Rectal smooth muscle tissue (tissue), 1 donor: ENCODE measurements around the gene NDUFAF2.

Source experiments
- H3K27ac ChIP-seq: one replicate; pipeline ENCODE4 v1.7.0; 2013; ENCODE audit warnings: low read depth, low read length, inconsistent platforms
- H3K27me3 ChIP-seq: one replicate; pipeline ENCODE4 v1.7.0; 2013; ENCODE audit warnings: low read length; ENCODE audit not compliant: control insufficient read depth, insufficient read depth
- H3K36me3 ChIP-seq: one replicate; pipeline ENCODE4 v1.7.0; 2013; ENCODE audit warnings: low read length; ENCODE audit not compliant: control insufficient read depth, insufficient read depth
- H3K4me1 ChIP-seq: one replicate; pipeline ENCODE4 v1.7.0; 2013; ENCODE audit warnings: low read length; ENCODE audit not compliant: control insufficient read depth, insufficient read depth
- H3K4me3 ChIP-seq: one replicate; pipeline ENCODE4 v1.7.0; 2013; ENCODE audit warnings: low read length
- H3K9ac ChIP-seq: one replicate; pipeline ENCODE4 v1.7.0; 2013; ENCODE audit warnings: low read length

The NDUFAF2 gene

DNA sequence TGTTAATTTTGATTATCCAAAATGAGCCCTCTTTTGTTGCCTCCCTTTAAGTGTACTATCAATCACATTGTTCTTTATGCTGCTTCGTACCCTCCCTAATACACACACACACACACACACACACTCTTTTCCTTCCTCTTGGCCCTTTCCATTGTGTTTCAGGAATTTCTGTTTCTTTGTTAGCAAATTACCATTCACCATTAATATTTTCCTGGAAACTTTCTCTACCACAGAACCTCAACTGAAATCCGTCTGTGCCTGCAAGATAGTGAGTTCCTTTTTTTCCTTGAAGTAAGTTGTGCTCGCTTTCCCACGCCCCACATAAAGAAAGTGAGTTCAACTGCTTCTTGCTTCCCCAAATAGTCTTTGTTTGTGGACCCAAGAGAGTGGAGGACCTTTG lies 155.4 kb downstream of the NDUFAF2 start:
- Histone ChIP-seq H3K4me1 (no peaks in the 10 kb centered on the region), H3K4me3 (no peak overlapping the region), H3K27ac (no peak overlapping the region), H3K9ac (no peak overlapping the region), H3K36me3 (no peaks in the 10 kb centered on the region), H3K27me3 (no peaks in the 10 kb centered on the region)

GRCh38 chr5:61114441-61114840 lies 169.4 kb downstream of the NDUFAF2 start:
- Histone ChIP-seq H3K9ac (no peak overlapping the region), H3K27me3 (no peaks in the 10 kb centered on the region), H3K4me1 (no peaks in the 10 kb centered on the region), H3K27ac (no peak overlapping the region), H3K36me3 (no peaks in the 10 kb centered on the region), H3K4me3 (no peak overlapping the region)

GRCh38 chr5:61115968-61116367 lies 171.0 kb downstream of the NDUFAF2 start:
- Histone ChIP-seq H3K27me3 (no peaks in the 10 kb centered on the region), H3K4me1 (no peaks in the 10 kb centered on the region), H3K4me3 (no peak overlapping the region), H3K9ac (no peak overlapping the region), H3K36me3 (no peaks in the 10 kb centered on the region), H3K27ac (no peak overlapping the region)

DNA sequence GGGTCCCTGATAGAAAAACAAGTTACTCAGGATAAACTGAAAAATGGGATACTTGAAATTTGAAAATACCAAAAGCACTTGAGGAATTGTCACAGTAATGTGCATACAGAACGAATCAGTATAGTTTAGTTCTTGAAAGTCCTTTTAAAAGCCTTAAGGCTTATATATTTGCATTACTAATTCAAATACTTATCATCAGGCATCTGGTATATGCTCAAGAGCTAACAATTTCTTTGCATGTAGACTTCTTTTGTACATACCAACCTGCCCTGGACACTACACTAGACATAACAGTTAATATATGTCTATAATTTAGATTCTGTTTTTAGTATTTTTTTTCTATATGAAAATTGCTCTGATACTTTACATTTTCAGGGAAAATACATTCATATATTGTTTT lies 174.1 kb downstream of the NDUFAF2 start:
- H3K4me1 ChIP-seq: no peaks in the 10 kb centered on the region
- no peaks in the 10 kb centered on the region for H3K27me3 ChIP-seq
- H3K9ac ChIP-seq: no peak overlapping the region
- no peak overlapping the region for H3K27ac ChIP-seq
- no peaks in the 10 kb centered on the region for H3K36me3 ChIP-seq
- no peak overlapping the region for H3K4me3 ChIP-seq

- Histone ChIP-seq H3K4me3 (no peak overlapping the region), H3K27me3 (no peaks in the 10 kb centered on the region), H3K9ac (no peak overlapping the region), H3K27ac (no peak overlapping the region), H3K36me3 (no peaks in the 10 kb centered on the region), H3K4me1 (no peaks in the 10 kb centered on the region)
Observed at GRCh38 chr5:61120534-61120933, 175.5 kb downstream of the NDUFAF2 start.

GRCh38 chr5:61123145-61123544 lies 178.1 kb downstream of the NDUFAF2 start:
- Histone ChIP-seq H3K4me1 (no peaks in the 10 kb centered on the region), H3K9ac (no peak overlapping the region), H3K27me3 (no peaks in the 10 kb centered on the region), H3K4me3 (no peak overlapping the region), H3K36me3 (no peaks in the 10 kb centered on the region), H3K27ac (no peak overlapping the region)

GRCh38 chr5:61130289-61130688 lies 185.3 kb downstream of the NDUFAF2 start:
- Histone ChIP-seq H3K4me3 (no peak overlapping the region), H3K4me1 (no peaks in the 10 kb centered on the region), H3K27me3 (no peaks in the 10 kb centered on the region), H3K27ac (no peak overlapping the region), H3K9ac (no peak overlapping the region), H3K36me3 (no peaks in the 10 kb centered on the region)

- no peak overlapping the region for H3K27ac ChIP-seq
- H3K9ac ChIP-seq: no peak overlapping the region
- no peaks in the 10 kb centered on the region for H3K27me3 ChIP-seq
- no peaks in the 10 kb centered on the region for H3K36me3 ChIP-seq
- no peaks in the 10 kb centered on the region for H3K4me1 ChIP-seq
- H3K4me3 ChIP-seq: no peak overlapping the region
Observed at GRCh38 chr5:61132559-61132958, 187.6 kb downstream of the NDUFAF2 start.

DNA sequence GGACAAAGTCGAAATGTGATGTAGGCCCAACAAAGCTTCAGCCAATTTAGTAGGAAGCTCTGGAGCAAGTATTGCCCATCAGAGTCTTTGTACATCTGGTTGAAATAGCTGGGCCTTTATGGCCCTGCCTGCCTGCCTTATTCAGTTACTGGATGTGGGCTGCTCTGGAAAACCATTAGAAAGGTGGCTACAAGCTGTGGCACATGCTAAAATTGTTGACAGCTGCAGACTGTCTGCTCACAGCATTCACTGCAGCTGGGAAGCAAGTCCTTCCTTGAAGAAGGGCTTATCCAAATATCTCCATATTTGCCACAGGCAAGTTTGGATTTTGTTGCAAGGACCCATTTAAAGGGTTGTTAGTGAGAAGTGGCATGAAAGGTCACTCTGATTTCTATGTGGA lies 192.8 kb downstream of the NDUFAF2 start:
- no peaks in the 10 kb centered on the region for H3K27me3 ChIP-seq
- no peaks in the 10 kb centered on the region for H3K36me3 ChIP-seq
- H3K27ac ChIP-seq: no peak overlapping the region
- no peaks in the 10 kb centered on the region for H3K4me1 ChIP-seq
- no peak overlapping the region for H3K9ac ChIP-seq
- no peak overlapping the region for H3K4me3 ChIP-seq

DNA sequence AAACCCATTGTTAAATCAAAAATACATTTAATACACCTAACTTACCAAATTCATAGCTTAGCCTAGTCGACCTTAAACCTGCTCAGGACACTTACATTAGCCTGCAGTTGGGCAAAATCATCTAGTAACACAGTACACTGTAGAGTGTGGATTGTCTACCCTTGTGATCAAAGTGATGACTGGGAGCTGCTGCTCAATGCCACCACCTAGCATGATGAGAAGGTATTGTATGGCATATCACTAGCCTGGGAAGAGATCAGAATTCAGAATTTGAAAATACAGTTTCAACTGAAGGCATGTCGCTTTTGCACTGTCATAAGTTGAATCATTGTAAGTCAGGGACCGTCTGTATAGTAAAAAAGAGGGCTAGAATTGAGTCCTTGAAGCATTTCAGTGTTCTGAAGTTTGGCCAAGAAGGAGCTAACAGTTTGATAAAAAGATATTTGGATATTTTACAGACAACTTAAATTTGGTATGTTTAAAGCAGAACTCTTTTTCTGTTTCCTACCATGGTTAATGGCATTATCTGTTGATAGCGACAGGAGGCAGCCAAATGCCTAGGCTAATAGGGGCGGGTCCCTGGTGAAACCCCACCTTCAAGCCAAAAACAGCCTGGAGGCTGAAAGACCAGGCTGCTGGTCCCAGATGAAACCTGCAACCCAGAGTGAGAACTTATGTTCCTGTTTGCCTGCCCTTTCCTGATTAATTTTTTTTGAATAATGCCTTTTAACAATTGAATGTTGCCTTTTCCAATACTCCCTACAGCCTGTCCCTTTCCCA lies 194.3 kb downstream of the NDUFAF2 start:
- H3K9ac ChIP-seq: no peak overlapping the region
- H3K36me3 ChIP-seq: no peaks in the 10 kb centered on the region
- no peaks in the 10 kb centered on the region for H3K4me1 ChIP-seq
- no peaks in the 10 kb centered on the region for H3K27me3 ChIP-seq
- no peak overlapping the region for H3K27ac ChIP-seq
- H3K4me3 ChIP-seq: no peak overlapping the region

- Histone ChIP-seq H3K27ac (no peak overlapping the region), H3K27me3 (no peaks in the 10 kb centered on the region), H3K4me3 (no peak overlapping the region)
Observed at GRCh38 chr5:61139931-61140330, 194.9 kb downstream of the NDUFAF2 start.

DNA sequence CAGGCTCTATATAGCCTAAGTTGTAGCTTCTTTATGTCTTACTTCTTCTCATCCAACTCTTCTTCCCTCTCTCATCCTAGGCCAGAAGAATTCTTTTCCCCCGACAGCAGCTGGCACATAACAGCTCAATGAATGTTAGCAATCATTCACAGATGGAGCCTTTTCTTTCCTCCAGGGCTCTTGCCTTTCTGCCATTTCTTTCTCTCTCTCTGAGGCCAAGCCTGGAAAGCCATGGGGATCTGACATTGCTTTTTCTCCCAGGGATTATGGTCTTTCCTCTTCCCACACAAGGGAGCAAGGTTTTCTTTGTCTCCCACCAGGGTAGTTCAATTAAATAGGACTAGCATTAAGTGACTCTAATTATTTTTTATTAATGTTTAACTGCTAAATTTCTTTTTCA lies 196.8 kb downstream of the NDUFAF2 start:
- H3K27me3 ChIP-seq: no peaks in the 10 kb centered on the region
- H3K36me3 ChIP-seq: no peaks in the 10 kb centered on the region
- no peak overlapping the region for H3K4me3 ChIP-seq
- H3K9ac ChIP-seq: no peak overlapping the region
- H3K27ac ChIP-seq: no peak overlapping the region
- no peaks in the 10 kb centered on the region for H3K4me1 ChIP-seq

More at GRCh38 chr5:61139931-61140330, 194.9 kb downstream of the NDUFAF2 start:
- Histone ChIP-seq H3K4me1 (no peaks in the 10 kb centered on the region), H3K36me3 (no peaks in the 10 kb centered on the region), H3K9ac (no peak overlapping the region)

DNA sequence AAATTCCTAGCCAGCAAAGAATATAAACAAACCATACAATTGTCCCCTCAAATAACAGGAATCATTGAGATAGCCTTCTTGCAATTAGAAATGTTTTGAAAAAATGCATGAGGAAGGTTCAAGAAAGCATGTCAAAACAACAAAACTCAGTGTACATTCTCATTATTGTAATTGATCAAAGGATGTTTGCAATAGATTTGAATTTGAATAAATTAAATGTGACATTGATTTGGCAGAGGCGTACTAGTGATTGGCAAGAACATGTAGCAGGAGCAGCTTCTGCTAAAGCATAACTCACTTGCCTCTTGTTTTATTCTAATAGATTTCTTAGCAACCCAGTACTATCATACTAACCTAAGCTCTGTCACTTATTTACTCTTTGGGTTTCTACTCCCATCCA lies 197.4 kb downstream of the NDUFAF2 start:
- no peaks in the 10 kb centered on the region for H3K27me3 ChIP-seq
- no peaks in the 10 kb centered on the region for H3K36me3 ChIP-seq
- H3K27ac ChIP-seq: no peak overlapping the region
- H3K4me3 ChIP-seq: no peak overlapping the region
- H3K4me1 ChIP-seq: no peaks in the 10 kb centered on the region
- H3K9ac ChIP-seq: no peak overlapping the region
